Skeletal muscle satellite cell (primary cell): ENCODE data around the gene GALNT3.

ENCODE experiments used
- H3K27me3 ChIP-seq: 2 replicates; pipeline ENCODE4 v1.7.0; 2013; ENCODE audit warnings: low read length; ENCODE audit not compliant: control insufficient read depth, insufficient read depth
- H3K36me3 ChIP-seq: 2 replicates; pipeline ENCODE4 v1.7.0; 2013; ENCODE audit warnings: mild to moderate bottlenecking, control low read depth, low read length; ENCODE audit not compliant: insufficient read depth
- H3K4me1 ChIP-seq: 2 replicates; pipeline ENCODE4 v1.7.0; 2013; ENCODE audit warnings: low read length; ENCODE audit not compliant: control insufficient read depth, insufficient read depth
- H3K4me2 ChIP-seq: 2 replicates; pipeline ENCODE4 v1.7.0; 2013; ENCODE audit warnings: mild to moderate bottlenecking, low read length
- H3K4me3 ChIP-seq: 2 replicates; pipeline ENCODE4 v1.7.0; 2013; ENCODE audit warnings: low read length
- H3K9ac ChIP-seq: 2 replicates; pipeline ENCODE4 v1.7.0; 2013; ENCODE audit warnings: mild to moderate bottlenecking, low read depth, low read length, moderate library complexity
- H3K9me3 ChIP-seq: replicated peaks from 2 replicates; pipeline ENCODE4 v1.7.0; 2013; ENCODE audit warnings: mild to moderate bottlenecking, control low read depth, low read length

GALNT3 gene

GRCh38 chr2:165776013-165776412 lies 18.0 kb downstream of the GALNT3 start:
- H3K9me3 ChIP-seq = peaks cover 7% of the 10 kb centered on the region
- H3K4me2 ChIP-seq = no peak overlapping the region
- no peak overlapping the region for H3K9ac ChIP-seq
- H3K4me1 ChIP-seq = no peaks in the 10 kb centered on the region
- H3K27me3 ChIP-seq = no peaks in the 10 kb centered on the region
- no peaks in the 10 kb centered on the region for H3K36me3 ChIP-seq
- no peak overlapping the region for H3K4me3 ChIP-seq

- no peaks in the 10 kb centered on the region for H3K27me3 ChIP-seq
- H3K4me3 ChIP-seq = no peak overlapping the region
- no peak overlapping the region for H3K9ac ChIP-seq
- H3K9me3 ChIP-seq = no peaks in the 10 kb centered on the region
- no peak overlapping the region for H3K4me2 ChIP-seq
- no peaks in the 10 kb centered on the region for H3K4me1 ChIP-seq
- no peaks in the 10 kb centered on the region for H3K36me3 ChIP-seq
Observed at GRCh38 chr2:165773684-165774083, 20.4 kb downstream of the GALNT3 start.

GRCh38 chr2:165772183-165772582 lies 21.9 kb downstream of the GALNT3 start:
- H3K36me3 ChIP-seq = no peaks in the 10 kb centered on the region
- H3K27me3 ChIP-seq = no peaks in the 10 kb centered on the region
- no peaks in the 10 kb centered on the region for H3K4me1 ChIP-seq
- no peak overlapping the region for H3K4me2 ChIP-seq
- no peak overlapping the region for H3K4me3 ChIP-seq
- H3K9ac ChIP-seq = no peak overlapping the region
- no peaks in the 10 kb centered on the region for H3K9me3 ChIP-seq

GRCh38 chr2:165766326-165766927 lies 27.6 kb downstream of the GALNT3 start:
- Histone ChIP-seq H3K9ac (no peak overlapping the region), H3K9me3 (no peaks in the 10 kb centered on the region), H3K4me3 (no peak overlapping the region), H3K4me1 (no peaks in the 10 kb centered on the region), H3K4me2 (no peak overlapping the region), H3K27me3 (no peaks in the 10 kb centered on the region), H3K36me3 (no peaks in the 10 kb centered on the region)

GRCh38 chr2:165762723-165763122 lies 31.3 kb downstream of the GALNT3 start:
- Histone ChIP-seq H3K27me3 (no peaks in the 10 kb centered on the region), H3K4me3 (no peak overlapping the region), H3K9ac (no peak overlapping the region), H3K9me3 (no peaks in the 10 kb centered on the region), H3K4me2 (no peak overlapping the region), H3K36me3 (no peaks in the 10 kb centered on the region), H3K4me1 (no peaks in the 10 kb centered on the region)

- no peak overlapping the region for H3K4me3 ChIP-seq
- no peak overlapping the region for H3K4me2 ChIP-seq
- no peaks in the 10 kb centered on the region for H3K36me3 ChIP-seq
- no peaks in the 10 kb centered on the region for H3K27me3 ChIP-seq
- no peaks in the 10 kb centered on the region for H3K9me3 ChIP-seq
- no peak overlapping the region for H3K9ac ChIP-seq
- H3K4me1 ChIP-seq = no peaks in the 10 kb centered on the region
Observed at GRCh38 chr2:165757906-165758675, 36.0 kb downstream of the GALNT3 start.

- H3K36me3 ChIP-seq = no peaks in the 10 kb centered on the region
- H3K9me3 ChIP-seq = no peaks in the 10 kb centered on the region
- no peak overlapping the region for H3K4me2 ChIP-seq
- H3K4me3 ChIP-seq = no peak overlapping the region
- H3K4me1 ChIP-seq = peaks cover 5% of the 10 kb centered on the region
- no peaks in the 10 kb centered on the region for H3K27me3 ChIP-seq
- H3K9ac ChIP-seq = no peak overlapping the region
Observed at GRCh38 chr2:165746501-165746900, 47.5 kb downstream of the GALNT3 start.

- no peak overlapping the region for H3K4me3 ChIP-seq
- no peak overlapping the region for H3K9ac ChIP-seq
- no peaks in the 10 kb centered on the region for H3K36me3 ChIP-seq
- H3K27me3 ChIP-seq = no peaks in the 10 kb centered on the region
- no peak overlapping the region for H3K4me2 ChIP-seq
- no peaks in the 10 kb centered on the region for H3K9me3 ChIP-seq
- H3K4me1 ChIP-seq = peaks cover 5% of the 10 kb centered on the region
Observed at GRCh38 chr2:165745916-165746315, 48.1 kb downstream of the GALNT3 start.

GRCh38 chr2:165743442-165743841 lies 50.6 kb downstream of the GALNT3 start:
- no peak overlapping the region for H3K9ac ChIP-seq
- H3K4me1 ChIP-seq = peaks cover 5% of the 10 kb centered on the region
- H3K9me3 ChIP-seq = no peaks in the 10 kb centered on the region
- H3K4me2 ChIP-seq = no peak overlapping the region
- no peaks in the 10 kb centered on the region for H3K36me3 ChIP-seq
- H3K27me3 ChIP-seq = no peaks in the 10 kb centered on the region
- H3K4me3 ChIP-seq = no peak overlapping the region

- Histone ChIP-seq H3K4me1 (peaks cover 32% of the 10 kb centered on the region), H3K9ac (peak overlapping the region; percentile 38), H3K27me3 (no peaks in the 10 kb centered on the region), H3K36me3 (no peaks in the 10 kb centered on the region), H3K9me3 (no peaks in the 10 kb centered on the region), H3K4me3 (no peak overlapping the region), H3K4me2 (peak overlapping the region; percentile 43)
Observed at GRCh38 chr2:165725421-165725820, 68.6 kb downstream of the GALNT3 start.

- Histone ChIP-seq H3K4me2 (peak overlapping the region; percentile 7), H3K4me3 (no peak overlapping the region), H3K9me3 (no peaks in the 10 kb centered on the region), H3K36me3 (no peaks in the 10 kb centered on the region), H3K4me1 (peaks cover 32% of the 10 kb centered on the region), H3K9ac (peak overlapping the region; percentile 7), H3K27me3 (no peaks in the 10 kb centered on the region)
Observed at GRCh38 chr2:165720511-165720910, 73.5 kb downstream of the GALNT3 start.
